Body of pancreas (tissue), 4 donors: ENCODE results near the gene NUP205.

ENCODE experiments used
- CTCF ChIP-seq, 7 experiments: fragments of 450-650 bp in 4 of 7; fragments of 200-600 bp in 3 of 7; sonication (generic) in 3 of 7; IDR thresholded peaks; one replicate each; pipeline ENCODE4 v1.5.1; 2016 to 2019; ENCODE audit warnings: antibody characterized with exemption in 7 of 7
- POLR2A ChIP-seq, 3 donors: fragments of 450-650 bp; IDR thresholded peaks; one replicate each; pipeline ENCODE4 v1.6.1; 2016; ENCODE audit warnings: antibody characterized with exemption in 3 of 3, mild to moderate bottlenecking in 2 of 3

- TF ChIP-seq CTCF (IDR thresholded peaks at IDR 0.05) (no peak), POLR2A (IDR thresholded peaks at IDR 0.05) (no peak)
These were observed 95.8 kb downstream of the NUP205 start for GRCh38 chr7:135653340-135654080.
